WTC11 (cell line): Measurements from ENCODE around the gene POLR1G.

Experiments
- ATF1 ChIP-seq: sonication (generic); formaldehyde crosslinking; IDR thresholded peaks from 2 replicates; pipeline ENCODE4 v1.8.1; 2023; ENCODE audit warnings: mild to moderate bottlenecking, moderate library complexity, missing genetic modification reagents
- CREB1 ChIP-seq: sonication (generic); formaldehyde crosslinking; IDR thresholded peaks from 2 replicates; pipeline ENCODE4 v1.8.0; 2023; ENCODE audit warnings: mild to moderate bottlenecking, missing genetic modification reagents
- CREM ChIP-seq: sonication (generic); formaldehyde crosslinking; IDR thresholded peaks from 2 replicates; pipeline ENCODE4 v1.8.1; 2022; ENCODE audit warnings: mild to moderate bottlenecking, missing genetic modification reagents, moderate library complexity
- ELF4 ChIP-seq: sonication (generic); formaldehyde crosslinking; IDR thresholded peaks from 2 replicates; pipeline ENCODE4 v1.8.1; 2022; ENCODE audit warnings: low read depth, mild to moderate bottlenecking, moderate library complexity, missing genetic modification reagents
- JUN ChIP-seq: sonication (generic); formaldehyde crosslinking; IDR thresholded peaks from 2 replicates; pipeline ENCODE4 v1.8.0; 2023; ENCODE audit warnings: mild to moderate bottlenecking, missing genetic modification reagents
- NR2C2 ChIP-seq: sonication (generic); formaldehyde crosslinking; IDR thresholded peaks from 2 replicates; pipeline ENCODE4 v1.8.0; 2022; ENCODE audit warnings: mild to moderate bottlenecking, missing genetic modification reagents
- SMAD3 ChIP-seq: sonication (generic); formaldehyde crosslinking; IDR thresholded peaks from 2 replicates; pipeline ENCODE4 v1.8.0; 2022; ENCODE audit warnings: missing genetic modification reagents, mild to moderate bottlenecking, borderline replicate concordance
- TF ChIP-seq, protein P1 (sequence below): fragments of 200-600 bp; IDR thresholded peaks from 2 replicates; pipeline ENCODE4 v1.8.0; 2022; ENCODE audit warnings: antibody characterized with exemption
- TF ChIP-seq, protein P2 (sequence below): sonication (generic); formaldehyde crosslinking; conservative IDR thresholded peaks from 2 replicates; pipeline ENCODE4 v1.8.1; 2022; ENCODE audit warnings: mild to moderate bottlenecking, missing genetic modification reagents
- TF ChIP-seq, protein P3 (sequence below): fragments of 250-450 bp; sonication (Bioruptor Pico); IDR thresholded peaks from 2 replicates; pipeline ENCODE4 v2.1.2; 2022; ENCODE audit warnings: mild to moderate bottlenecking, moderate library complexity
- TF ChIP-seq, protein P4 (sequence below): sonication (generic); formaldehyde crosslinking; IDR thresholded peaks from 2 replicates; pipeline ENCODE4 v1.8.1; 2022; ENCODE audit warnings: low read depth, missing genetic modification reagents, borderline replicate concordance

DNA sequence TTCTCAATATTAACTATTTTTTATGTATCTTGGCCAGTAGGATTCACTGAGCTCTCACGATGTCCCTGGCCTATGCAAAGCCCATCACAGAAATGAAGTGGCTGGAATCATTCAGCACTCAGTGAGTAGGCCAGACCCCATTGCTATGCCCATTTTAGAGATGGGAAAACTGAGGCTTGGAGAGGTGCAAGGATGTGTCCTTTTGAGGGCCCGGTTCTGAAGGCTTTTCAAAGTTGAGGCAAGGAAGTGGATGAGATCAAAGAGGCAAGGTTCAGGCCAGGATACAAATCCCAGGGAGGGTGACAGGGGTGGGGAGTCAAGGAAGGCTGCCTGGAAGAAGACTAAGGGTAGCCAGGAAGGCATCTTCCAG is 35.9 kb downstream of the POLR1G start:
- TF ChIP-seq, protein P1, sequence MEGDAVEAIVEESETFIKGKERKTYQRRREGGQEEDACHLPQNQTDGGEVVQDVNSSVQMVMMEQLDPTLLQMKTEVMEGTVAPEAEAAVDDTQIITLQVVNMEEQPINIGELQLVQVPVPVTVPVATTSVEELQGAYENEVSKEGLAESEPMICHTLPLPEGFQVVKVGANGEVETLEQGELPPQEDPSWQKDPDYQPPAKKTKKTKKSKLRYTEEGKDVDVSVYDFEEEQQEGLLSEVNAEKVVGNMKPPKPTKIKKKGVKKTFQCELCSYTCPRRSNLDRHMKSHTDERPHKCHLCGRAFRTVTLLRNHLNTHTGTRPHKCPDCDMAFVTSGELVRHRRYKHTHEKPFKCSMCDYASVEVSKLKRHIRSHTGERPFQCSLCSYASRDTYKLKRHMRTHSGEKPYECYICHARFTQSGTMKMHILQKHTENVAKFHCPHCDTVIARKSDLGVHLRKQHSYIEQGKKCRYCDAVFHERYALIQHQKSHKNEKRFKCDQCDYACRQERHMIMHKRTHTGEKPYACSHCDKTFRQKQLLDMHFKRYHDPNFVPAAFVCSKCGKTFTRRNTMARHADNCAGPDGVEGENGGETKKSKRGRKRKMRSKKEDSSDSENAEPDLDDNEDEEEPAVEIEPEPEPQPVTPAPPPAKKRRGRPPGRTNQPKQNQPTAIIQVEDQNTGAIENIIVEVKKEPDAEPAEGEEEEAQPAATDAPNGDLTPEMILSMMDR = no peak
- TF ChIP-seq ATF1 (CRISPR knock-in tag) (no peak), CREB1 (CRISPR knock-in tag) (no peak), SMAD3 (CRISPR knock-in tag) (no peak), CREM (CRISPR knock-in tag) (no peak), NR2C2 (CRISPR knock-in tag) (no peak), ELF4 (CRISPR knock-in tag) (no peak), JUN (CRISPR knock-in tag) (no peak)
- TF ChIP-seq, protein P2, sequence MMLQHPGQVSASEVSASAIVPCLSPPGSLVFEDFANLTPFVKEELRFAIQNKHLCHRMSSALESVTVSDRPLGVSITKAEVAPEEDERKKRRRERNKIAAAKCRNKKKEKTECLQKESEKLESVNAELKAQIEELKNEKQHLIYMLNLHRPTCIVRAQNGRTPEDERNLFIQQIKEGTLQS = no peak
- TF ChIP-seq, protein P3, sequence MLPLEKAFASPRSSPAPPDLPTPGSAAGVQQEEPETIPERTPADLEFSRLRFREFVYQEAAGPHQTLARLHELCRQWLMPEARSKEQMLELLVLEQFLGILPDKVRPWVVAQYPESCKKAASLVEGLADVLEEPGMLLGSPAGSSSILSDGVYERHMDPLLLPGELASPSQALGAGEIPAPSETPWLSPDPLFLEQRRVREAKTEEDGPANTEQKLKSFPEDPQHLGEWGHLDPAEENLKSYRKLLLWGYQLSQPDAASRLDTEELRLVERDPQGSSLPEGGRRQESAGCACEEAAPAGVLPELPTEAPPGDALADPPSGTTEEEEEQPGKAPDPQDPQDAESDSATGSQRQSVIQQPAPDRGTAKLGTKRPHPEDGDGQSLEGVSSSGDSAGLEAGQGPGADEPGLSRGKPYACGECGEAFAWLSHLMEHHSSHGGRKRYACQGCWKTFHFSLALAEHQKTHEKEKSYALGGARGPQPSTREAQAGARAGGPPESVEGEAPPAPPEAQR (CRISPR knock-in tag) = no peak
- TF ChIP-seq, protein P4, sequence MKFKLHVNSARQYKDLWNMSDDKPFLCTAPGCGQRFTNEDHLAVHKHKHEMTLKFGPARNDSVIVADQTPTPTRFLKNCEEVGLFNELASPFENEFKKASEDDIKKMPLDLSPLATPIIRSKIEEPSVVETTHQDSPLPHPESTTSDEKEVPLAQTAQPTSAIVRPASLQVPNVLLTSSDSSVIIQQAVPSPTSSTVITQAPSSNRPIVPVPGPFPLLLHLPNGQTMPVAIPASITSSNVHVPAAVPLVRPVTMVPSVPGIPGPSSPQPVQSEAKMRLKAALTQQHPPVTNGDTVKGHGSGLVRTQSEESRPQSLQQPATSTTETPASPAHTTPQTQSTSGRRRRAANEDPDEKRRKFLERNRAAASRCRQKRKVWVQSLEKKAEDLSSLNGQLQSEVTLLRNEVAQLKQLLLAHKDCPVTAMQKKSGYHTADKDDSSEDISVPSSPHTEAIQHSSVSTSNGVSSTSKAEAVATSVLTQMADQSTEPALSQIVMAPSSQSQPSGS (CRISPR knock-in tag) = no peak
